MCF 10A (cell line): Measurements from ENCODE around the gene HES5. TPM values are rescaled to one million over a fixed set of nuclear protein-coding genes. Genes with fewer than 3 reads are reported as not detected.

Source experiments
- BruUV-seq: library from RNA; stranded (reverse); fragments of 400-500 nt; replicated peaks from 2 replicates; lab custom pipeline; 2021; lab: Mats Ljungman, UMichigan
- CTCF ChIA-PET: fragments of 300-600 bp; sonication (Branson Sonifier 250); formaldehyde crosslinking; extraction: SDS; loops from one replicate; lab custom pipeline; 2021; ENCODE audit warnings: antibody characterized with exemption, inconsistent platforms; lab: Yijun Ruan, JAX
- POLR2A ChIA-PET: fragments of 300-600, 350-650 bp; sonication (Branson Sonifier 250); formaldehyde crosslinking; extraction: SDS; loops from one replicate; lab custom pipeline; 2020; ENCODE audit warnings: antibody characterized with exemption, inconsistent platforms; lab: Yijun Ruan, JAX
- DNase-seq: peaks from one replicate; pipeline ENCODE4 v3.0.0-alpha.2; 2018; ENCODE audit not compliant: unreplicated experiment
- H3K27ac Mint-ChIP-seq: one replicate; pipeline ENCODE4 v1.8.0; 2022; ENCODE audit warnings: mild to moderate bottlenecking, low read depth, mixed read lengths; ENCODE audit not compliant: unreplicated experiment
- H3K27me3 Mint-ChIP-seq: one replicate; pipeline ENCODE4 v1.8.0; 2022; ENCODE audit warnings: mixed read lengths; ENCODE audit not compliant: insufficient read depth, unreplicated experiment
- H3K36me3 Mint-ChIP-seq: one replicate; pipeline ENCODE4 v1.8.0; 2022; ENCODE audit warnings: mild to moderate bottlenecking, moderate library complexity, mixed read lengths; ENCODE audit not compliant: insufficient read depth, unreplicated experiment
- H3K4me1 Mint-ChIP-seq: one replicate; pipeline ENCODE4 v1.8.0; 2022; ENCODE audit warnings: mixed read lengths; ENCODE audit not compliant: insufficient read depth, unreplicated experiment
- H3K4me3 Mint-ChIP-seq: one replicate; pipeline ENCODE4 v1.8.0; 2022; ENCODE audit warnings: mild to moderate bottlenecking, moderate library complexity, mixed read lengths; ENCODE audit not compliant: unreplicated experiment
- H3K9me3 Mint-ChIP-seq: one replicate; pipeline ENCODE4 v1.8.0; 2022; ENCODE audit warnings: mixed read lengths; ENCODE audit not compliant: unreplicated experiment
- intact Hi-C: fragments of 100-400 bp; cut with micrococcal nuclease; formaldehyde crosslinking; loops from 2 replicates; pipeline ENCODE4 v1.14.1; 2022
- total RNA-seq: library from RNA; stranded (reverse); gene quantifications from 2 replicates; pipeline ENCODE4 v1.2.3, GENCODE V29; 2022
- TF ChIP-seq, protein P1 (sequence below): fragments of 200-600 bp; IDR thresholded peaks from one replicate; pipeline ENCODE4 v1.8.0; 2022; ENCODE audit warnings: antibody characterized with exemption, mild to moderate bottlenecking; ENCODE audit not compliant: unreplicated experiment

HES5 gene
- total RNA-seq, 1 experiment from 2014 or later, result not detected

GRCh38 chr1:2564815-2565374, 34.8 kb upstream of the HES5 start:
- no peaks in the 10 kb centered on the region for H3K9me3 Mint-ChIP-seq
- no peaks in the 10 kb centered on the region for H3K4me1 Mint-ChIP-seq
- intact Hi-C loops, result no loop called here
- no peak overlapping the region for H3K4me3 Mint-ChIP-seq
- peaks cover 14% of the 10 kb centered on the region for H3K27me3 Mint-ChIP-seq
- no peak for DNase-seq
- no TSS peak for BruUV-seq
- no peaks in the 10 kb centered on the region for H3K36me3 Mint-ChIP-seq
- TF ChIP-seq, protein P1, sequence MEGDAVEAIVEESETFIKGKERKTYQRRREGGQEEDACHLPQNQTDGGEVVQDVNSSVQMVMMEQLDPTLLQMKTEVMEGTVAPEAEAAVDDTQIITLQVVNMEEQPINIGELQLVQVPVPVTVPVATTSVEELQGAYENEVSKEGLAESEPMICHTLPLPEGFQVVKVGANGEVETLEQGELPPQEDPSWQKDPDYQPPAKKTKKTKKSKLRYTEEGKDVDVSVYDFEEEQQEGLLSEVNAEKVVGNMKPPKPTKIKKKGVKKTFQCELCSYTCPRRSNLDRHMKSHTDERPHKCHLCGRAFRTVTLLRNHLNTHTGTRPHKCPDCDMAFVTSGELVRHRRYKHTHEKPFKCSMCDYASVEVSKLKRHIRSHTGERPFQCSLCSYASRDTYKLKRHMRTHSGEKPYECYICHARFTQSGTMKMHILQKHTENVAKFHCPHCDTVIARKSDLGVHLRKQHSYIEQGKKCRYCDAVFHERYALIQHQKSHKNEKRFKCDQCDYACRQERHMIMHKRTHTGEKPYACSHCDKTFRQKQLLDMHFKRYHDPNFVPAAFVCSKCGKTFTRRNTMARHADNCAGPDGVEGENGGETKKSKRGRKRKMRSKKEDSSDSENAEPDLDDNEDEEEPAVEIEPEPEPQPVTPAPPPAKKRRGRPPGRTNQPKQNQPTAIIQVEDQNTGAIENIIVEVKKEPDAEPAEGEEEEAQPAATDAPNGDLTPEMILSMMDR, result no peak
- POLR2A ChIA-PET, result interaction anchor here (0.7 kb wide), 1 partner anchor 769 kb away, joined by 3 read pairs; no protein-coding TSS in a partner anchor
- no peak overlapping the region for H3K27ac Mint-ChIP-seq
- CTCF ChIA-PET, result interaction anchor here (0.5 to 1.0 kb wide), 2 partner anchors 16 to 685 kb away, joined by 3 to 5 read pairs; no protein-coding TSS in a partner anchor

DNA sequence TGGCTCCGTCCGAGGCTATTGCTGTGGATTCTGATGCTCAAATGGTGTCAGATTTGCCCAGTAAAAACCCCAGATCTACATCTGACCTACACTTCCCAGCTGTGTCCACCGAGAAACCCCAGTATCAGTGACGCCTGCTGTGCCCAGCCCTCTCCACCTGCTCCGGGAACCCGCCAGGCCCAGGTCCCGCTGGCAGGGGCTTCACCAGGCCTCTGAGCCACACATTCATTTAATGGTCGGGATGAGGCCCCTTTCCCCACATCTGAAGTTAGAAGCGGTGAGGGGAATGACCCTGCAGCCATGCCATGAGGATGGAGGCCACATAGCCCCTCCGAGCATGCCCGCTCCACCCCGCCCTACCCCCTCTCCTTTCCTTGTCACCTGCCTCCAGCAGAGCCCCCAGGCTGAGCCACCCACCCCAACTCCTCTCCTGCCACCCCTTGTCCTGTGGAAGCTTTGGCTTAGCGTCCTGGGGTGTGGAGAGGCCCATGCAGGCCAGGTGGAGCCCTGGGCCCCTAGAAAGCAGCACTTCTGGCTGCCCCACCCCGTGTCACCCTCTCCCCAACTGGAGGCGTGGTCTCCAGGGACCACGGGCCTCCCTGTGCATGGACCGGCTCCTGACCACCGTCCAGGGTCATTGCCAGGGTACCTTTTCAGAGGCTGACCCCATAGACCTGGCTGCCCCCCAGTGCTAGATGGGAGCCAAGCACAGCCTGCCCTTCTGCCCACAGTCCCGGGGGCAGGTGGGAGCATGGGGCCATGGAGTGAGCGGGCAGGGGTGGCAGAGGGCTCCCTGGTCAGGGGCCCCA, 34.1 kb upstream of the HES5 start:
- H3K36me3 Mint-ChIP-seq, result no peaks in the 10 kb centered on the region
- intact Hi-C loops, result no loop called here
- H3K4me1 Mint-ChIP-seq, result no peaks in the 10 kb centered on the region
- no peak for DNase-seq
- TF ChIP-seq, protein P1, result no peak
- H3K27me3 Mint-ChIP-seq, result peaks cover 14% of the 10 kb centered on the region
- POLR2A ChIA-PET, result no interaction called here
- no peaks in the 10 kb centered on the region for H3K9me3 Mint-ChIP-seq
- CTCF ChIA-PET, result interaction anchor here (0.5 kb wide), 1 partner anchor 685 kb away, joined by 5 read pairs; no protein-coding TSS in a partner anchor
- no peak overlapping the region for H3K27ac Mint-ChIP-seq
- no peak overlapping the region for H3K4me3 Mint-ChIP-seq
- no TSS peak for BruUV-seq

GRCh38 chr1:2563205-2563604, 33.1 kb upstream of the HES5 start:
- DNase-seq, result no peak
- Mint-ChIP-seq H3K9me3 (no peaks in the 10 kb centered on the region), H3K36me3 (no peaks in the 10 kb centered on the region), H3K4me3 (no peak overlapping the region), H3K27ac (no peak overlapping the region), H3K27me3 (peaks cover 14% of the 10 kb centered on the region), H3K4me1 (no peaks in the 10 kb centered on the region)
- CTCF ChIA-PET, result no interaction called here
- intact Hi-C loops, result no loop called here
- TF ChIP-seq, protein P1, result no peak
- POLR2A ChIA-PET, result no interaction called here
- no TSS peak for BruUV-seq
